ENCODE data around the gene ZMYND15. TPM values are rescaled to one million over a fixed set of nuclear protein-coding genes. Genes with fewer than 3 reads are reported as not detected.

ZMYND15 gene
- total RNA-seq, 2 experiments from 2014 or later, result not detected

DNA sequence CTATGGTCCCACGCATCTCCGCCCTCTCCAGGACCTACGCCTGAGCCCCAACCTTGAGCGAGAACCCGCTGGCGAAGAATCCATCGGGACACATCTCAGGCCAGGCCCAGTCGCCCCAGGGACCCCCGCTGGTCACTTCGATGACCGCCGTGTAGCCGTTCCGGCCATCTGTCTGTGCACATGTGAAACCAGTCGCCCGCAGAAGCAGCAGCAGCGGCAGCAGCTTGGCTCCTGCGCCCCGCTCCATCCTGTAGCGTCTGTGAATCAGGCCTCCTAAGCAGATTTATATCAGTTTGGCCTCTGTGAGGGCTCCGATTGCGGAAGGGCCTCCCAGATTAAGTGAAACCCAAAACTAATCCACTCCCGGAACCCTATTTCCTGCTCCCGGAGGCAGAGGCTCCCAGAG, 46.5 kb downstream of the ZMYND15 start, which contains the start of gene VMO1:
Gene VMO1, minus strand, starts transcription at position 259 of the 406 bp plus-strand sequence. Its CDS starts 12 bp downstream, at position 247.
- CTCF ChIA-PET, result interaction anchor here (0.7 to 1.4 kb wide), 6 partner anchors 52 to 181 kb away, joined by 3 to 4 read pairs (median 3); partner anchors contain the start of gene SPAG7
- Mint-ChIP-seq H3K9me3 (no peaks in the 10 kb centered on the region), H3K4me3 (no peak within 1 kb of the TSS), H3K4me1 (ENCODE audit: low read depth) (peaks cover 21% of the 10 kb centered on the region), H3K36me3 (ENCODE audit: low read depth) (no peaks in the 10 kb centered on the region), H3K27me3 (peaks cover 52% of the 10 kb centered on the region), H3K27ac (no peak within 1 kb of the TSS)
- intact Hi-C loops (cut with micrococcal nuclease), result loop anchor here (5.0 kb wide), 1 partner anchor 96 kb away; no protein-coding TSS in a partner anchor
- DNase-seq, result no peak
- TF ChIP-seq, protein P1, sequence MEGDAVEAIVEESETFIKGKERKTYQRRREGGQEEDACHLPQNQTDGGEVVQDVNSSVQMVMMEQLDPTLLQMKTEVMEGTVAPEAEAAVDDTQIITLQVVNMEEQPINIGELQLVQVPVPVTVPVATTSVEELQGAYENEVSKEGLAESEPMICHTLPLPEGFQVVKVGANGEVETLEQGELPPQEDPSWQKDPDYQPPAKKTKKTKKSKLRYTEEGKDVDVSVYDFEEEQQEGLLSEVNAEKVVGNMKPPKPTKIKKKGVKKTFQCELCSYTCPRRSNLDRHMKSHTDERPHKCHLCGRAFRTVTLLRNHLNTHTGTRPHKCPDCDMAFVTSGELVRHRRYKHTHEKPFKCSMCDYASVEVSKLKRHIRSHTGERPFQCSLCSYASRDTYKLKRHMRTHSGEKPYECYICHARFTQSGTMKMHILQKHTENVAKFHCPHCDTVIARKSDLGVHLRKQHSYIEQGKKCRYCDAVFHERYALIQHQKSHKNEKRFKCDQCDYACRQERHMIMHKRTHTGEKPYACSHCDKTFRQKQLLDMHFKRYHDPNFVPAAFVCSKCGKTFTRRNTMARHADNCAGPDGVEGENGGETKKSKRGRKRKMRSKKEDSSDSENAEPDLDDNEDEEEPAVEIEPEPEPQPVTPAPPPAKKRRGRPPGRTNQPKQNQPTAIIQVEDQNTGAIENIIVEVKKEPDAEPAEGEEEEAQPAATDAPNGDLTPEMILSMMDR (IDR thresholded peaks at IDR 0.05), result no peak
- POLR2A ChIA-PET, result interaction anchor here (1.0 kb wide), 1 partner anchor 109 kb away, joined by 3 read pairs; no protein-coding TSS in a partner anchor
- ATAC-seq, result no peak

- no peak for DNase-seq
- intact Hi-C loops (cut with micrococcal nuclease), result loop anchor here (5.0 kb wide), 1 partner anchor 96 kb away; no protein-coding TSS in a partner anchor
- no peak for ATAC-seq
- no peak overlapping the region for H3K27ac Mint-ChIP-seq
- H3K36me3 Mint-ChIP-seq (ENCODE audit: low read depth), result no peaks in the 10 kb centered on the region
- CTCF ChIA-PET, result interaction anchor here (0.7 to 1.4 kb wide), 7 partner anchors 51 to 181 kb away, joined by 3 to 4 read pairs (median 3); partner anchors contain the start of genes MED11 and SPAG7
- H3K4me3 Mint-ChIP-seq, result no peak overlapping the region
- peaks cover 52% of the 10 kb centered on the region for H3K27me3 Mint-ChIP-seq
- H3K4me1 Mint-ChIP-seq (ENCODE audit: low read depth), result peaks cover 22% of the 10 kb centered on the region
- H3K9me3 Mint-ChIP-seq, result no peaks in the 10 kb centered on the region
- POLR2A ChIA-PET, result interaction anchor here (1.0 kb wide), 1 partner anchor 108 kb away, joined by 3 read pairs; no protein-coding TSS in a partner anchor
- TF ChIP-seq, protein P1 (IDR thresholded peaks at IDR 0.05), result no peak
These were observed 46.9 kb downstream of the ZMYND15 start for GRCh38 chr17:4786516-4786915.

- TF ChIP-seq, protein P1 (IDR thresholded peaks at IDR 0.05), result no peak
- ChIA-PET POLR2A (interaction anchor here (1.4 to 2.3 kb wide), 2 partner anchors 19 to 46 kb away, joined by 3 to 8 read pairs; partner anchors contain the start of genes MINK1 and PLD2), CTCF (interaction anchor here (0.6 to 3.4 kb wide), 7 partner anchors 8 to 100 kb away, joined by 3 to 15 read pairs (median 3); partner anchors contain the start of genes PLD2 and PSMB6)
- Mint-ChIP-seq H3K9me3 (no peaks in the 10 kb centered on the region), H3K27me3 (peaks cover 45% of the 10 kb centered on the region), H3K27ac (no peak overlapping the region), H3K4me1 (ENCODE audit: low read depth) (peaks cover 22% of the 10 kb centered on the region), H3K4me3 (peak overlapping the region; percentile 72), H3K36me3 (ENCODE audit: low read depth) (no peaks in the 10 kb centered on the region)
- intact Hi-C loops (cut with micrococcal nuclease), result loop anchor here (5.0 kb wide), 1 partner anchor 94 kb away; no protein-coding TSS in a partner anchor
- DNase-seq, result no peak
- no peak for ATAC-seq
These were observed 48.6 kb downstream of the ZMYND15 start for GRCh38 chr17:4788159-4788806.

- TF ChIP-seq, protein P1 (IDR thresholded peaks at IDR 0.05), result no peak
- CTCF ChIA-PET, result interaction anchor here (0.6 to 3.4 kb wide), 23 partner anchors 10 to 112 kb away, joined by 3 to 15 read pairs (median 4); partner anchors contain the start of genes C17orf107, CXCL16, MED11 and PLD2
- ATAC-seq (no peak), DNase-seq (no peak)
- intact Hi-C loops (cut with micrococcal nuclease), result loop anchor here (5.0 kb wide), 1 partner anchor 93 kb away; no protein-coding TSS in a partner anchor
- POLR2A ChIA-PET, result interaction anchor here (1.1 to 2.3 kb wide), 9 partner anchors 11 to 110 kb away, joined by 3 to 11 read pairs (median 6); partner anchors contain the start of genes ARRB2, C17orf107, MINK1 and PELP1
- peak within 1 kb of the TSS; percentile 20 for H3K27ac Mint-ChIP-seq
- H3K4me1 Mint-ChIP-seq (ENCODE audit: low read depth), result peaks cover 22% of the 10 kb centered on the region
- H3K9me3 Mint-ChIP-seq, result no peaks in the 10 kb centered on the region
- peaks cover 41% of the 10 kb centered on the region for H3K27me3 Mint-ChIP-seq
- H3K4me3 Mint-ChIP-seq, result peak within 1 kb of the TSS; percentile 72
- no peaks in the 10 kb centered on the region for H3K36me3 Mint-ChIP-seq (ENCODE audit: low read depth)
These were observed 49.4 kb downstream of the ZMYND15 start, which contains the start of gene GLTPD2 for GRCh38 chr17:4788807-4789700. Gene GLTPD2, plus strand, starts transcription at chr17:4788964. Its CDS starts 48 bp downstream, at chr17:4789012.

All from activated CD8-positive, alpha-beta T cell treated with anti-CD3 and anti-CD28 coated beads for 36 hours (primary cell).